Loucy (cell line): ENCODE measurements around the gene WBP1L.

Experiments used
- CTCF ChIP-seq: fragments of 200-600 bp; sonication (generic); conservative IDR thresholded peaks from 2 replicates; pipeline ENCODE4 v1.5.1; 2014; ENCODE audit warnings: mild to moderate bottlenecking, antibody characterized with exemption, low read length
- EZH2phosphoT487 ChIP-seq: fragments of 200-600 bp; IDR thresholded peaks from 2 replicates; pipeline ENCODE4 v1.6.1; 2018; ENCODE audit warnings: antibody characterized with exemption, mild to moderate bottlenecking, moderate library complexity, borderline replicate concordance

GRCh38 chr10:102701796-102702195 lies 42.0 kb upstream of the WBP1L start:
- no peak for TF ChIP-seq CTCF
- no peak for TF ChIP-seq EZH2phosphoT487
